Measurements from ENCODE around the gene CBX8. TPM values are rescaled to one million over a fixed set of nuclear protein-coding genes. Genes with fewer than 3 reads are reported as not detected.

CBX8 gene
- total and polyA plus RNA-seq, 2 of the 13 experiments (the other 11 are each of a cell fraction or from before 2014, with no cell fraction given), result 0.34 to 12.6 TPM

DNA sequence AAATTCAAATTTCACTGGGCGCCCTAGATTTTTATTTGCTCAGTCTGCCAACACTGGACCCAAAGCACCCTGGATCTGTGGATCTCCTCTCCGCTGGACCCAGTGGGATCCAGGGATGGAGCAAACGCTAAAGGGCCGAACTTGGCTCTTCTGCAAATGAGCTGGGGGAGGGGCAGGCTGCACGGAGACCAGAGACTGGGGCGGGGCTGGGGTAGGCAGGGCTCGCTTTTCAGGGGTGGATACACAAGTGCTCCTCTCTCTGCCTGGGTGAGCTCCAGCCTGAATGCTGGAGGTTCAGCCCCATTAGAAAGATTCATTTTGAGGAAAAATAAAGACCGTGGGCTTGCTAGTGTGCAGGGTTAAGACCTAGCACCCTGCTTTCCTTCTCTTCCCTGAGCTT is 33.4 kb upstream of the CBX8 start (continued):
- TF ChIP-seq, protein P1, sequence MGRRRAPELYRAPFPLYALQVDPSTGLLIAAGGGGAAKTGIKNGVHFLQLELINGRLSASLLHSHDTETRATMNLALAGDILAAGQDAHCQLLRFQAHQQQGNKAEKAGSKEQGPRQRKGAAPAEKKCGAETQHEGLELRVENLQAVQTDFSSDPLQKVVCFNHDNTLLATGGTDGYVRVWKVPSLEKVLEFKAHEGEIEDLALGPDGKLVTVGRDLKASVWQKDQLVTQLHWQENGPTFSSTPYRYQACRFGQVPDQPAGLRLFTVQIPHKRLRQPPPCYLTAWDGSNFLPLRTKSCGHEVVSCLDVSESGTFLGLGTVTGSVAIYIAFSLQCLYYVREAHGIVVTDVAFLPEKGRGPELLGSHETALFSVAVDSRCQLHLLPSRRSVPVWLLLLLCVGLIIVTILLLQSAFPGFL (CRISPR knock-in tag; IDR thresholded peaks at IDR 0.05), result no peak
- TF ChIP-seq, protein P2, sequence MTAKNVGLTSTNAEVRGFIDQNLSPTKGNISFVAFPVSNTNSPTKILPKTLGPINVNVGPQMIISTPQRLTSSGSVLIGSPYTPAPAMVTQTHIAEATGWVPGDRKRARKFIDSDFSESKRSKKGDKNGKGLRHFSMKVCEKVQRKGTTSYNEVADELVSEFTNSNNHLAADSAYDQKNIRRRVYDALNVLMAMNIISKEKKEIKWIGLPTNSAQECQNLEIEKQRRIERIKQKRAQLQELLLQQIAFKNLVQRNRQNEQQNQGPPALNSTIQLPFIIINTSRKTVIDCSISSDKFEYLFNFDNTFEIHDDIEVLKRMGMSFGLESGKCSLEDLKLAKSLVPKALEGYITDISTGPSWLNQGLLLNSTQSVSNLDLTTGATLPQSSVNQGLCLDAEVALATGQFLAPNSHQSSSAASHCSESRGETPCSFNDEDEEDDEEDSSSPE (CRISPR knock-in tag; IDR thresholded peaks at IDR 0.05), result no peak
- TF ChIP-seq IRX3 (CRISPR knock-in tag; IDR thresholded peaks at IDR 0.05; ENCODE audit: borderline replicate concordance, low read depth) (no peak), TBX2 (CRISPR knock-in tag; IDR thresholded peaks at IDR 0.05; ENCODE audit: borderline replicate concordance) (0 out of 2 replicates have a peak, but pooled peaks have one; percentile 10), ZNF644 (CRISPR knock-in tag; IDR thresholded peaks at IDR 0.05; ENCODE audit: low read depth) (no peak), MEIS1 (CRISPR knock-in tag; IDR thresholded peaks at IDR 0.05; ENCODE audit: borderline replicate concordance) (no peak), ZMYM2 (CRISPR knock-in tag; IDR thresholded peaks at IDR 0.05) (no peak)
- TF ChIP-seq, protein P3, sequence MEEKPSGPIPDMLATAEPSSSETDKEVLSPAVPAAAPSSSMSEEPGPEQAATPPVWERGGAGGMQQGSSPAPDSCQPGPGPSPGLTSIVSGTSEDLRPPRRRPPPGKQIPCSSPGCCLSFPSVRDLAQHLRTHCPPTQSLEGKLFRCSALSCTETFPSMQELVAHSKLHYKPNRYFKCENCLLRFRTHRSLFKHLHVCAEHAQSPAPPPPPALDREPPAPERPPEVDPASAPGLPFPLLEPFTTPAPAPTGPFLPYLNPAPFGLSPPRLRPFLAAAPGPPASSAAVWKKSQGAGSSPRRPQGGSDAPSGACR (CRISPR knock-in tag; IDR thresholded peaks at IDR 0.05), result no peak
- TF ChIP-seq, protein P4, sequence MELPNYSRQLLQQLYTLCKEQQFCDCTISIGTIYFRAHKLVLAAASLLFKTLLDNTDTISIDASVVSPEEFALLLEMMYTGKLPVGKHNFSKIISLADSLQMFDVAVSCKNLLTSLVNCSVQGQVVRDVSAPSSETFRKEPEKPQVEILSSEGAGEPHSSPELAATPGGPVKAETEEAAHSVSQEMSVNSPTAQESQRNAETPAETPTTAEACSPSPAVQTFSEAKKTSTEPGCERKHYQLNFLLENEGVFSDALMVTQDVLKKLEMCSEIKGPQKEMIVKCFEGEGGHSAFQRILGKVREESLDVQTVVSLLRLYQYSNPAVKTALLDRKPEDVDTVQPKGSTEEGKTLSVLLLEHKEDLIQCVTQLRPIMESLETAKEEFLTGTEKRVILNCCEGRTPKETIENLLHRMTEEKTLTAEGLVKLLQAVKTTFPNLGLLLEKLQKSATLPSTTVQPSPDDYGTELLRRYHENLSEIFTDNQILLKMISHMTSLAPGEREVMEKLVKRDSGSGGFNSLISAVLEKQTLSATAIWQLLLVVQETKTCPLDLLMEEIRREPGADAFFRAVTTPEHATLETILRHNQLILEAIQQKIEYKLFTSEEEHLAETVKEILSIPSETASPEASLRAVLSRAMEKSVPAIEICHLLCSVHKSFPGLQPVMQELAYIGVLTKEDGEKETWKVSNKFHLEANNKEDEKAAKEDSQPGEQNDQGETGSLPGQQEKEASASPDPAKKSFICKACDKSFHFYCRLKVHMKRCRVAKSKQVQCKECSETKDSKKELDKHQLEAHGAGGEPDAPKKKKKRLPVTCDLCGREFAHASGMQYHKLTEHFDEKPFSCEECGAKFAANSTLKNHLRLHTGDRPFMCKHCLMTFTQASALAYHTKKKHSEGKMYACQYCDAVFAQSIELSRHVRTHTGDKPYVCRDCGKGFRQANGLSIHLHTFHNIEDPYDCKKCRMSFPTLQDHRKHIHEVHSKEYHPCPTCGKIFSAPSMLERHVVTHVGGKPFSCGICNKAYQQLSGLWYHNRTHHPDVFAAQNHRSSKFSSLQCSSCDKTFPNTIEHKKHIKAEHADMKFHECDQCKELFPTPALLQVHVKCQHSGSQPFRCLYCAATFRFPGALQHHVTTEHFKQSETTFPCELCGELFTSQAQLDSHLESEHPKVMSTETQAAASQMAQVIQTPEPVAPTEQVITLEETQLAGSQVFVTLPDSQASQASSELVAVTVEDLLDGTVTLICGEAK (IDR thresholded peaks at IDR 0.05), result no peak
- TF ChIP-seq, protein P4 (CRISPR knock-in tag; IDR thresholded peaks at IDR 0.05), result no peak
- TF ChIP-seq, protein P5, sequence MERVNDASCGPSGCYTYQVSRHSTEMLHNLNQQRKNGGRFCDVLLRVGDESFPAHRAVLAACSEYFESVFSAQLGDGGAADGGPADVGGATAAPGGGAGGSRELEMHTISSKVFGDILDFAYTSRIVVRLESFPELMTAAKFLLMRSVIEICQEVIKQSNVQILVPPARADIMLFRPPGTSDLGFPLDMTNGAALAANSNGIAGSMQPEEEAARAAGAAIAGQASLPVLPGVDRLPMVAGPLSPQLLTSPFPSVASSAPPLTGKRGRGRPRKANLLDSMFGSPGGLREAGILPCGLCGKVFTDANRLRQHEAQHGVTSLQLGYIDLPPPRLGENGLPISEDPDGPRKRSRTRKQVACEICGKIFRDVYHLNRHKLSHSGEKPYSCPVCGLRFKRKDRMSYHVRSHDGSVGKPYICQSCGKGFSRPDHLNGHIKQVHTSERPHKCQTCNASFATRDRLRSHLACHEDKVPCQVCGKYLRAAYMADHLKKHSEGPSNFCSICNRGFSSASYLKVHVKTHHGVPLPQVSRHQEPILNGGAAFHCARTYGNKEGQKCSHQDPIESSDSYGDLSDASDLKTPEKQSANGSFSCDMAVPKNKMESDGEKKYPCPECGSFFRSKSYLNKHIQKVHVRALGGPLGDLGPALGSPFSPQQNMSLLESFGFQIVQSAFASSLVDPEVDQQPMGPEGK (CRISPR knock-in tag; IDR thresholded peaks at IDR 0.05), result peak; percentile 38
- TF ChIP-seq, protein P6, sequence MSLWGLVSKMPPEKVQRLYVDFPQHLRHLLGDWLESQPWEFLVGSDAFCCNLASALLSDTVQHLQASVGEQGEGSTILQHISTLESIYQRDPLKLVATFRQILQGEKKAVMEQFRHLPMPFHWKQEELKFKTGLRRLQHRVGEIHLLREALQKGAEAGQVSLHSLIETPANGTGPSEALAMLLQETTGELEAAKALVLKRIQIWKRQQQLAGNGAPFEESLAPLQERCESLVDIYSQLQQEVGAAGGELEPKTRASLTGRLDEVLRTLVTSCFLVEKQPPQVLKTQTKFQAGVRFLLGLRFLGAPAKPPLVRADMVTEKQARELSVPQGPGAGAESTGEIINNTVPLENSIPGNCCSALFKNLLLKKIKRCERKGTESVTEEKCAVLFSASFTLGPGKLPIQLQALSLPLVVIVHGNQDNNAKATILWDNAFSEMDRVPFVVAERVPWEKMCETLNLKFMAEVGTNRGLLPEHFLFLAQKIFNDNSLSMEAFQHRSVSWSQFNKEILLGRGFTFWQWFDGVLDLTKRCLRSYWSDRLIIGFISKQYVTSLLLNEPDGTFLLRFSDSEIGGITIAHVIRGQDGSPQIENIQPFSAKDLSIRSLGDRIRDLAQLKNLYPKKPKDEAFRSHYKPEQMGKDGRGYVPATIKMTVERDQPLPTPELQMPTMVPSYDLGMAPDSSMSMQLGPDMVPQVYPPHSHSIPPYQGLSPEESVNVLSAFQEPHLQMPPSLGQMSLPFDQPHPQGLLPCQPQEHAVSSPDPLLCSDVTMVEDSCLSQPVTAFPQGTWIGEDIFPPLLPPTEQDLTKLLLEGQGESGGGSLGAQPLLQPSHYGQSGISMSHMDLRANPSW (CRISPR knock-in tag; IDR thresholded peaks at IDR 0.05; ENCODE audit: borderline replicate concordance), result no peak

Data from HepG2 (cell line).